HPDE6-E6E7 (cell line): Measurements from ENCODE around the gene SHISA2.
"Not testable (repeated sequence)": the region's sequence is repeated elsewhere in the genome, so short reads cannot be mapped to it uniquely, and the experiment has no call there.

Experiments used
- DNase-seq: peaks from one replicate; pipeline ENCODE4 v3.0.0; 2011; ENCODE audit warnings: missing footprints; ENCODE audit errors: extremely low spot score

SHISA2 gene

GRCh38 chr13:26051657-26052311, at the start of gene SHISA2:
Gene SHISA2 (minus strand): TSS chr13:26052016. CDS start chr13:26050975, 1,041 bp downstream.
- DNase-seq: no peak

DNA sequence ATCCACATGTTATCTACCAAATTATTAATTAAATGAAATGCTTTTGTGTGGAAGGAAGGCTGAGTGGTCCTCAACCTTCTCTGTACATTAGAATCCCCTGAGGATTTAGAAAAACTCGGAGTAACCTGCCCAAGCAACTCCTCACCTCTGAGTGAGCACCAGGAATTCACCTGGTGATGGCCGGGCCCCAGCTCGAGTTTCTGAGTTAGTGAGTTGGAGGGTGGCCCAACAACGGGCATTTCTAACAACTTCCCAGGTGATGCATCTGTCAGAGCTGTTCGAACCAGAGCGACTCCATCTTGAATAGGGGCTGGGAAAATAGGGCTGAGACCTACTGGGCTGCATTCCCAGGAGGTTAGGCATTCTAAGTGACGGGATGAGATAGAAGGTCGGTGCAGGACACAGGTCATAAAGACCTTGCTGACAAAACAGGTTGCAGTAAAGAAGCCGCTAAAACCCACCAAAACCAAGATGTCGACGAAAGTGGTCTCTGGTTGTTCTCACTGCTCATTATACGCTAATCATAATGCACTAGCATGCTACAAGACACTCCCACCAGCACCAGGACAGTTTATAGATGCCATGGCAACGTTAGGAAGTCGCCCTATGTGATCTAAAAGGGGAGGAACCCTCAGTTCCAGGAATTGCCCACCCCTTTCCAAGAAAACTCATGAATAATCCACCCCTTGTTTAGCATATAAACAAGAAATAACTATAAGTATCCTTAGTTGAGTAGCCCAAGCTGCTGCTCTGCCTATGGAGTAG, 44.2 kb upstream of the SHISA2 start:
- no peak for DNase-seq

GRCh38 chr13:26095338-26095737, 43.5 kb upstream of the SHISA2 start:
- no peak for DNase-seq

GRCh38 chr13:26076821-26077220, 25.0 kb upstream of the SHISA2 start:
- DNase-seq: not testable (repeated sequence)

DNA sequence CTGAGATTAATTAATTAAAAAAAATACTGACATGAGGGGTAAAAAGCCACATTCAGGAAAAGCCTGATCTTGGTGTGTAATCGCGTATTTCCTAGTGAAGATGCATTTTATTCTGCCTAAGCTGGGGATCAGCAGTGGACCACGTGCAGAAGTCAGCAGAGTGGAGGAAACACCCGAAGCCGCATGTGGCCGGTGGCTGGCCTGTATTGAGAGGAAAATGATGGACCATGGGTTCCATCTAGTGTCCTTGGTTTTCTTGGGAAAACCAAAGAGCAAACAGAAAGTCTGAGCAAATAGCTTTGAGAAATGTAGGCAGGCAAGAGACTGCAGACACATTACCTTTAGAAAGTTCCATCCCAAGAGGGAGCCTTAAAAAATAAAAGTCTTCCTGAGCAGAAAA, 23.7 kb upstream of the SHISA2 start:
- DNase-seq: no peak

DNA sequence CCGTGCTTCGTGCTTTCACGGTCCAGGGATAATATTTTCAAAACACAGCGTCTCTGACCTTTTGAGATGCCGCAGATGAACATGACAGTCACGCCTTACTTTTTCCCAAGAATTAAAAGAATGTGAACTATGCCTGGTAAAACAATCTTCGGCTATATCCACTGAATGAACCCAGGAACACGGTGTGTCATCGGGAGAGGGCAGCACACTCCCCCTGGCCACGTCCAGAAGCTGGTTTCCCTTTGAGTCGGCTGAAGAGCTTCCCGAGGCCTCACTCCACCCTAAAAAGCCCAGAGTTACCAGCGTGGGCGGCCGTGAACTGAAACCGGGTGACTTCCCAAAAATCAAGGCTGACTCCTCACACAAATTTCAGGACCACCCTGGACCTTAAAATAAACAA, 22.9 kb upstream of the SHISA2 start:
- no peak for DNase-seq

DNA sequence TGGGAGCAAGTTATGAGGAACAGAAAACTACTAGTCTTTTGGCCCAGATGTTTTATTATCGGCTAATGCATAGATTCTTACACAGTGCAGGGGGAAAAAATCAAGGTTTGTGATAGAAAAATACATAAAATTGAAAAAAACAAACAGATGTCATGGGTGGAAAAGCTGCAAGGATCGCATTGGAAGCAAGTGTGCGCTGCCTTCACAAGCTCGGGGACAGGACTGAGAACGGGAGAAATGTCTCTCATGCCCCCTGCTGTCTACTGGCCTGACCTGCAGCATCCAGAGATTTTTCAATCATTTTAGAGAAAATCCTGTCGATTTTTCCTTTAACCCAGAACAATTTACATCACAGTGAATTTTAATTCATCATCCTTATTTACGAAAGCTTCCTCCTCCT, 20.5 kb upstream of the SHISA2 start:
- DNase-seq: not testable (repeated sequence)

DNA sequence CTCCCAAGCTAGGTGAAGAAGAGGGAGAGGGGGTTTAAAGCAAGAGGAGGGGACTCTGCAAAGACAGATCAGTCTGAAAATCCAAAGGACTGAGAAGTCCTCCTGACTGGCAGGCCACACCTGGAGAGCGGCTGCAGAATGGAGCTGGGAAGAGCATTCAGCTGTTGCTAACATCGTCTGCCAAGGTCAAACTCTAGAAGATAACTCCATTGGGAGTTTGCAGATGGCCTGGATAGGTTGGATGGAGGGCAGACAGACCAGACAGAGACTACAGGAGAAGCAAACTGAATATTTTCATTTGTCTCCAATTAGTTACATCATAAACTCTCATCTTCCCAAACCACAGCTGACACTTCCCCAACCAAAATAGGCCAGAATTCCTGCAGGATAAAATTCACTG, 19.9 kb upstream of the SHISA2 start:
- DNase-seq: no peak

- not testable (repeated sequence) for DNase-seq
Observed at GRCh38 chr13:26069642-26070041, 17.8 kb upstream of the SHISA2 start.

GRCh38 chr13:26068372-26068771, 16.6 kb upstream of the SHISA2 start:
- not testable (repeated sequence) for DNase-seq

DNA sequence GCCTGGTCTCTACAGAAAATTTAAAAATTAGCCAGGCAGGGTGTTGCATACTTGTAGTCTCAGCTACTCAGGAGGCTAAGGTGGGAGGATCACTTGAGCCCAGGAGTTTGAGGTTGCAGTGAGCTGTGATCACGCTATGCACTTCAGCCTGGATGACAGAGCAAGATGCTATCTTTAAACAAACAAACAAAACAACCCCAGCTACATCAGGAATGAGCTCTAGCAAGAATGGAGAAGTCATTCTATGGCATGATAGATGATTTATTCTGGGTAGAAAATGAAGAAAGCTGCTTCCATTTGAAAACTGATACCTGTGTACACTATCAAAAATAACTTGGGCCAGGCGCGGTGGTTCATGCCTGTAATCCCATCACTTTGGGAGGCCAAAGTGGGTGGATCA, 15.8 kb upstream of the SHISA2 start:
- DNase-seq: no peak

- DNase-seq: not testable (repeated sequence)
Observed at GRCh38 chr13:26066492-26066891, 14.7 kb upstream of the SHISA2 start.

- DNase-seq: no peak
Observed at GRCh38 chr13:26062853-26063444, 11.1 kb upstream of the SHISA2 start.

- DNase-seq: no peak
Observed at GRCh38 chr13:26061947-26062346, 10.1 kb upstream of the SHISA2 start.

DNA sequence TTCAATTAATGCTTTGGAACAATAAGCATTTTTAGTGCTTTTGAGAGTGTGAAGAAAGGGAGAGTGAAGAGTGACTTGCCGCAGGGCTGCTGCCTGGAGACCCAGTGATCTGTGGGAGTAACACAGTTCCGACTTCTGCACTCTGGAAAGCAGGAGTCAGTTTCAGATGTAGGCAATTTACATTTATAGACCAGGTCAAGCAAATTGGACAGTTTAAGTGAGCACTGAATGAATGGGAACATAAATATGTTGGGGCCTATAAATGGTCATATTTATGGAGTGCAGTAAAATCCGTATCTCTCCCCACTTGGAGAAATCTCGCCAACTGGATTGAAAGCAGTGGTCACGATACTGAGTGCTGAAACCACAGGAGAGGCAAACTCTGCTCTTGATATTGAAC, 9.4 kb upstream of the SHISA2 start:
- no peak for DNase-seq

GRCh38 chr13:26060357-26060756, 8.5 kb upstream of the SHISA2 start:
- no peak for DNase-seq

- no peak for DNase-seq
Observed at GRCh38 chr13:26058704-26059103, 6.9 kb upstream of the SHISA2 start.

GRCh38 chr13:26054896-26055295, 3.1 kb upstream of the SHISA2 start:
- no peak for DNase-seq

DNA sequence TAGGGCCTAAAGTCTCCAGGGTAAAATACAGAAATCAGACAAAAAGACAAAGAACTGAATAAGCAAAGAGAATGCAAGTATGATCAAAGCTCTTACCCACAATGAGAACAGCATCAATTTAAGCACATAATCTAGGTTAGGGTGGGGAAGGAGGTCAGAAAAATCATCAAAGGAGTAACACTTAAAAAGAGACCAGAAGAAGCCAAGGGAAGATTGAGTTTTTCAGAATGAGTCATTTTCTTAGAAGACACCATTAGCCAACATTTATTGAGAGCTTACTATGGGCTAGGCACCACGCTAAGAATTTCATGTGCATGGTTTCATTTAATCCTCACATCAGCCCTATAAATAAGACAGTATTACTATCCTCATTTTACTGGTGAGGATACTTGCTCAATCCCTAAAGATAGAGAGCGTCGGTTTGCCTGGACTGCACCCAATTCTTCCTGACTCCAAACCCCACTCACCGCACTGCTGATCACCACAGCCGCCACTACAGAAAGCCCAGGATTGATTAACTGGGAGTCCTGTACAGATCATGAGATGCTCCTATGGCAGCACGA, 1.7 kb upstream of the SHISA2 start:
- no peak for DNase-seq

DNA sequence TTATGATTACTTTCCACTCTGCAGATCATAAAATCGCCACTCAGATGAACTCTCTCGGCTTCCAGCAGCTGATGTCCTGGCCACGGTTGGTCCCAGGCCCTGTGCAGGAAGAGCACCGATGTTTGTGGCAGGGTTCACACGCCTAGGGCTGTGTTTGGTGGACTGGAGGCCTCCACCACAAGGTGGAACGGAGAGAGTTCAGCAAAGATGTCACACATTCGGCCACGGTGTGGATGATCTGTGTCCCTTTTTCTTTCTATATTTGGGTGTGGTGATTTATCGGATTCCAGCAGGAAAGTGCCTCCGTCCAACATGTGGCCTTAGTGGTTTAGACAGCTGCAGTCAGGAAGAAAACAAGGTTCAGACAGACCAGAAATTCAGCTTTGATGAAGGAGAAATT, 521 bp upstream of the SHISA2 start:
- DNase-seq: no peak

- no peak for DNase-seq
Observed at GRCh38 chr13:26051231-26051656, 572 bp downstream of the SHISA2 start.

DNA sequence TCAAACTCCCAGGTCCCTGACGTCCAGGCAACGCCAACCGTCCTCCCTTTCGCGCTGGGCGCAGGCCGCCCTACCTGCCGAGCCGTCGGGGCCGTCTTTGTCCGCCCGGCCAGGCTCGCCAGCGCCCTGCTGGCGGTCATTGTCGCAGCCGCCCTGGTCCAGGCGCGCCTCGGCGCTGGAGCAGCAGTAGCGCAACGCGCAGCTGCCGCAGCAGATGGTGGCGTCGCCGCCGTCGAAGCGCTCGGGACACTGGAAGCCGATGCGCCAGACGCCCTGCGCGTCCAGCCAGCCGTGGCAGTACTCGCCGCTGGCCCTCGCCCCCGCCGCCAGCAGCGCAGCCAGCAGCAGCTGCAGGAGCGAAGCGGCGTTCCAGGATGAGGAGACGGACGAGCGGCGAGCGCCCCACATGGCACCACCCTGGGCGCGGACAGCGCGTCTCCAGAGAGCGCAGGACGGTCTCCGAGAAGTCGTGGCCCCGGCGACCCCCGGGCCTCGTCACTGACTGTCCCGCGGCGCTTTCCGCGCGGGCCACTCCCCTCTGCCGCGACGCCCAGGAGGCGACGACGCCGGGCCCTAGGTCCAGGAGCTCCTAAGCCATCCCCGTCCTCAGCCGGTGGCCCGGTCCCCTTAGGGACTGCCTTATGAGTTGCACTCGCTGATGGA, 1.1 kb downstream of the SHISA2 start:
- no peak for DNase-seq
